Fibroblast of pulmonary artery (primary cell): ENCODE data around the gene MGAT5.
A peak's percentile ranks its signal among the peaks of the same experiment; 100 is the strongest.

Source experiments
- DNase-seq: peaks from one replicate; pipeline ENCODE4 v3.0.0-alpha.2; 2010; ENCODE audit warnings: low read depth
- H3K4me3 ChIP-seq: replicated peaks from 2 replicates; pipeline ENCODE4 v1.5.1; 2011; ENCODE audit warnings: low read depth, mild to moderate bottlenecking, control low read depth, low read length, moderate library complexity
- CTCF ChIP-seq: IDR thresholded peaks from 2 replicates; pipeline ENCODE4 v1.5.1; 2011; ENCODE audit warnings: mild to moderate bottlenecking, control low read depth, low read length, inconsistent platforms; ENCODE audit errors: missing control alignments

MGAT5 gene

GRCh38 chr2:134253804-134254203 is at the start of gene MGAT5:
TSS of gene MGAT5 (plus strand) at chr2:134254072. CDS start at chr2:134254404, 332 bp downstream.
- no peak within 1 kb of the TSS for H3K4me3 ChIP-seq
- no peak for TF ChIP-seq CTCF
- DNase-seq = peak; percentile 18

GRCh38 chr2:134205087-134205486 is 48.8 kb upstream of the MGAT5 start:
- no peak for DNase-seq
- TF ChIP-seq CTCF = no peak

DNA sequence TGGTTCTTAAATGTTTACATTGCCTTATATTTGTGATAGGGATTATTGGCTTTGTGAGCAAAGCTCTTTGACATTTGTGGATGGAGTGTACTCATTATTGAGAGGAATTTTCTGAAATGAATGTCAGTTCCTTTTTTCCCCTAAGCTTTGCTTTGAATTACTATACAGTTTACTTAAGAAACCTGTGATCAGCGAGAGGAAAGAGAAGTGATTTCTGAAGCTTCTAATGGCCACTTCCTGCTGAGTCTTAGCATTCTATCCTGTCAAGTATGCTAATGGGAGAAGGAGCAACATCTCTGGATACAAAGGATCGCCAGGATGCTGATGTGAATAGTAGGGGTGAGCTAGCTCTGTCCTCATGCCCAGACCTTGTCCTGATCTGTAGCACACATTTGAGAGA is 47.8 kb upstream of the MGAT5 start:
- H3K4me3 ChIP-seq = no peak overlapping the region

More at GRCh38 chr2:134205087-134205486, 48.8 kb upstream of the MGAT5 start:
- H3K4me3 ChIP-seq = no peak overlapping the region

GRCh38 chr2:134206573-134206972 is 47.3 kb upstream of the MGAT5 start:
- H3K4me3 ChIP-seq = no peak overlapping the region
- peak; percentile 51 for DNase-seq
- TF ChIP-seq CTCF = no peak

More for the DNA sequence above, 47.8 kb upstream of the MGAT5 start:
- TF ChIP-seq CTCF = no peak
- DNase-seq = no peak

DNA sequence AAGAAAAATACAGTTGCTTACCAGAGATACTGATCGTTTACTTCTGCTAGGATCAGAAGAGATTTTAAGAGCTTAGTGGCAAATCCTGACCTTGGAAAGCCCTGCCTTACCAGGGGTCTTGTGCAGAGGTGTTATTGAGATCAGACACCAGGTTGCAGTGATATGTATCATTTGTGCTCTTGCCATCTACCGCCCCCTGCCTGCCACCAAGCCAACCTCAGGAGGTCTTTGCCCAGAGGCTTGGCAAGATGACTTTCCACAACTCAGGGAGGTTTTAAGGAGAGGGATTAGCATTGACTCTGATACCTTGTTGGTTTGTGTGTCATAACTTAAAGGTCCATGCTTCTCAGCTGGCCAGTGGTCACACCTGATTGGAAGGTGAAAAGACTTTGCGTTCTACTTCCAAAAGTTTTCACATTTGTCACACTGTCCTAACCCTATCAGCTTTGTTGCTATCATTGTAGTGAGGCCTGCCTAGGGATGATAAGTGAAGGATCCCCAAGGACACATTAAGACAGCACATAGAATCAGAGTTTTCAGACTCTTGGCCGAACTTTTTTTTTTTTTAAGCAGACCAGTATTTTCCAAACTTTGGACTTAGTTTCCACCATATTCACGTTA is 46.2 kb upstream of the MGAT5 start:
- peak; percentile 79 for TF ChIP-seq CTCF
- peak; percentile 64 for DNase-seq
- H3K4me3 ChIP-seq = no peak overlapping the region

GRCh38 chr2:134208825-134209224 is 45.0 kb upstream of the MGAT5 start:
- TF ChIP-seq CTCF = no peak
- DNase-seq = no peak

DNA sequence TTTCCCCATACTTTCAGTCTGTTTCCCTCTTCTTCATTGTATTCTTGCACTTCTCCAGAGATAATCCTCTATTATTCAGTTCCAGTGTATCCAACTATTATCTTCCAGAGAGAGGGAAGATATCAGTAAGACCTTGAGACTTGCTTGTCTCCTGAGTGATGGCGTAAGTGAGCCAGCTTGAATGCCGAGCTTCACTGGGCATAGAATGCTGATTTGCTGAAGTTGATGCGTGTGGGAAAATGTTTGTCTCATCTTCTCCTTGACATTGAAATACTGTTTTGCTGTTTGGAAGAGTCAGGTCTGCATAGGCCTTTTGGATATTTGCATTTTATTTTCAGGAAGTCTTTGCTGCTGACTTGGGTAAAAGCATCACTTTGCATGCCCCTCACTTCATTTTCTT is 41.1 kb upstream of the MGAT5 start:
- H3K4me3 ChIP-seq = no peak overlapping the region
- DNase-seq = no peak
- no peak for TF ChIP-seq CTCF

More at GRCh38 chr2:134208825-134209224, 45.0 kb upstream of the MGAT5 start:
- no peak overlapping the region for H3K4me3 ChIP-seq
